Colon (tissue), 2 donors: ENCODE results near the gene SNX5.

Source experiments
- FAIRE-seq: peaks from 2 replicates; lab custom pipeline; 2012; peaks lifted over from hg19 to GRCh38; lab: Jason Lieb, UNC
- donor health status: control.
- donor health status: control.

SNX5 gene

GRCh38 chr20:17916433-17916891 lies 52.1 kb downstream of the SNX5 start:
- no peak for FAIRE-seq

DNA sequence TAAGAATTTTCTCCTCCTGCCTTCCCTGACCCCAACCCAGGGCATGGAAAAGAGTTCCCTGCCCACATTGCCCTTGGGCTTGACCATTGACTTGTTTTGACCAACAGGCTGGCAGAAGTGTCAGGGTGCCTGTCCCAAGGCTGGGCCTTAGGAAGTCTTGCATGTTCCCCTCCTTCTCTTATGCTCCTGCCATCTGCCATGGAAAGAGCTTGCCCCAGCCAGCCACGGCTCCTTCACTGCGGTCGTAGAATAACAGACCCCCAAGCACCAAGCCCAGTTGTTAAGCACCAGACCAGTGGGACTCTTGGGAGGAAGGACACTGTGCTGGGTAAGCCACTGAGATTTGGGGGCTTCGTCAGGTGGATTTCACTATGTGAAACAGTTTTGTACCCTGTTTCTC lies 53.6 kb downstream of the SNX5 start:
- no peak for FAIRE-seq

GRCh38 chr20:17912916-17913315 lies 55.7 kb downstream of the SNX5 start:
- no peak for FAIRE-seq

DNA sequence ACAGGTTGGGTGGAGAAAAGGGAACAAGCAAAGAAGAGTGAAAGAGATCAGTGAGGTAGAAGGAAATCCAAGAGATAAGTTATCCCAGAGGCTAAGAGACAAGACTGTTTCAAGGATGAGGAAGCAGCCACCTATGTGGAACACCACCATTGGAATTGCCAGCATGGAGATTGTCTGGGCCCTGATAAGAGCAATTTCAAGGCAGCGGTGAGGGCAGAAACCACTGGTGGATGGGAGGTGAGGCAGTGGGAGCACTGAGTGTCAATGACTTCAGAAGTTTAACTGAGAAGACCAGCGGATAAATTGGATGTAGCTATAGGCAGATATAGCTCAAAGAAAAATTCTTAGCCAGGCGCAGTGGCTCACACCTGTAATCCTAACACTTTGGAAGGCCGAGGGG lies 56.7 kb downstream of the SNX5 start:
- no peak for FAIRE-seq

- FAIRE-seq: no peak
These were observed 57.7 kb downstream of the SNX5 start for GRCh38 chr20:17910828-17911294.

GRCh38 chr20:17909869-17910321 lies 58.7 kb downstream of the SNX5 start:
- no peak for FAIRE-seq

DNA sequence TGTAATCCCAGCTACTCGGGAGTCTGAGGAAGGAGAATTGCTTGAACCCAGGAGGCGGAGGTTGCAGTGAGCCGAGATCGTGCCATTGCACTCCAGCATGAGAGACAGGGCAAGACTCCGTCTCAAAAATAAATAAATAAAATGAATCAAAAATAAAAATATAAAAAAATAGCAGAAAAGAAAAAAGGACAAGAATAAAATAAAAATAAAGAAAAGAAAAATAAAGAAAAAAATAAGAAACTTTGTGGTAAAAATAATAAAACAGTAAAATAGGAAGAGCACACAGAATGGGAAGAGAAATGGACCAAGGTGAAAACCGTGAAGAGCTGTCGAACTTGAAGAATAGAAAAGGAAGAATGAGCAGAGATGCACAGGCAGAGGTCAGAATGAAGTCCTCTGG lies 63.0 kb downstream of the SNX5 start:
- FAIRE-seq: peak; percentile 61

DNA sequence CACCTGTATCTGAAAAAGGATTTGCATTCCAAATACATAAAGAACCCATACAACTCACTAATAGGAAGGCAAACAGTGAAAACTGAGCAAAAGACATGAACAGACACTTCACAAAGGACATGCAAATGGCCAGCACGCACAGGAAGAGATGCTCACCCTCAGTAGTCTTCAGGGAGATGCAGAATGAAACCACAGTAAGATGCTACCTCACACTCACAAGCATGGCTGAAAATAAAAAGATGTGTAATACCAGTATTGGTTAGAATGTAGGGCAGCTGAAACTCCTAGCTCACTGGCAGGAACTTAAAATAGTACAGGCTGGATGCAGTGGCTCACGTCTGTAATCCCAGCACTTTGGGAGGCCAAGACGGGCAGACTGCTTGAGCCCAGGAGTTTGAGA lies 64.6 kb downstream of the SNX5 start:
- FAIRE-seq: no peak

- FAIRE-seq: no peak
These were observed 66.0 kb downstream of the SNX5 start for GRCh38 chr20:17902531-17903083.

DNA sequence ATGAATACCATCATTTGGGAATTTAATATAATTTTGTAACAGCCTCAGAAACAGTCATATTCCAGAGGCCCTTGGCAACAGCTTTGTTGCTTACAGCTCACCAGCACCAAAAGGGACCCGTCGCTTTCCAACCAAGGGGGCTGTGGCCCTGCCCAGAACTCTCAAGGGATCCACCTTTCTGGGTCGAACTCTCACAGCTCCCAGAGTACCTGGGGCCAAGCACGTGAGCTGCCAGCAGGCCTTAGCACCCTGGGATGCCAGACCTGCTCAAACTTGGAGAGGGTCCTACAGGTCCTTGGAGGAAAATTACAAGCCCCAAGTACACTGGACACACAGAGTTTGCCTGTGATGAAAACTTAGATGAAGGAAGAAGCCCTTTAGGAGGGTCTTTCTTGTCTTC lies 66.6 kb downstream of the SNX5 start:
- FAIRE-seq: no peak

GRCh38 chr20:17898548-17898994 lies 70.0 kb downstream of the SNX5 start:
- peak; percentile 68 for FAIRE-seq

GRCh38 chr20:17897566-17898307 lies 70.9 kb downstream of the SNX5 start:
- no peak for FAIRE-seq

GRCh38 chr20:17896771-17897369 lies 71.7 kb downstream of the SNX5 start:
- FAIRE-seq: no peak

- FAIRE-seq: no peak
These were observed 72.3 kb downstream of the SNX5 start for GRCh38 chr20:17896193-17896723.

GRCh38 chr20:17895641-17896171 lies 72.9 kb downstream of the SNX5 start:
- no peak for FAIRE-seq

DNA sequence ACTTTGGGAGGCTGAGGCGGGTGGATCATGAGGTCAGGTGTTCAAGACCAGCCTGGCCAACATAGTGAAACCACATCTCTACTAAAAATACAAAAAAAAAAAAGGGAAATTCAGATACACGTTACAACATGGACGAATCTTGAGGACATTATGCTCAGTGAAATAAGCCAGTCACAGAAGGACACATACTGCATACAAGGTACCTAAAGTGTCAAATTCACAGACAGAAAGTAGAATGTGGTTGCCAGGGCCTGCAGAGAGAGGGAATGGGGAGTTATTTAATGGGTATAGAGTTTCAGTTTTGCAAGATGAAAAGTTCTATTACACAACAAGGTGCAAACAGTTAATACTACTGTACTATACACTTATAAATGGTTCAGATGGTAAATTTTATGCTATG lies 75.1 kb downstream of the SNX5 start:
- no peak for FAIRE-seq

DNA sequence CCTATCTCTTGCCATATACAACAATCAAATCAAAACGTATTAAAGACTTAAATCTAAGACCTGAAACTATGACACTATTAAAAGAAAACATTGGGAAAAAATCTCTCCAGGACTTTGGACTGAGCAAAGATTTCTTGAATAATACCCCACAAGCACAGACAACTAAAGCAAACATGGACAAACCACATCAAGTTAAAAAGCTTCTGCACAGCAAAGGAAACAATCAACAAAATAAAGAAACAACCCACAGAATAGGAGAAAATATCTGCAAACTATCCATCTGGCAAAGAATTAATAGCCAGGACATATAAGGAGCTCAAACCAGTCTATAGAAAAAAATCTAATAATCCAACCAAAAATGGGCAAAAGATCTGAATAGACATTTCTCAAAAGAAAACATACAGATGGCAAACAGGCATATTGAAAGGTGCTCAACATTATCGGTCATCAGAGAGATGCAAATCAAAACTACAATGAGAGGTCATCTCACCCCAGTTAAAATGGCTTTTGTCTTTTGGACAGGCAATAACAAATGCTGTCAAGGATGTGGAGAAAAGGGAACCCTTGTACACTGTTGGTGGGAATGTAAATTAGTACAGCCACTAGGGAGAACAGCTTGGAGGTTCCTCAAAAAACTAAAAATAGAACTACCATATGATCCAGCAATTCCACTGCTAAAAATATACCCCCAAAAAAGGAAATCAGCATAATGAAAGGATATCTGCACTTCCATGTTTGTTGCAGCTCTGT lies 76.2 kb downstream of the SNX5 start:
- no peak for FAIRE-seq
